Immature natural killer cell (primary cell): ENCODE measurements around the gene RAB14. TPM values are rescaled to one million over a fixed set of nuclear protein-coding genes. Genes with fewer than 3 reads are reported as not detected.

Source experiments
- DNase-seq, 3 donors: peaks; one replicate each; pipeline ENCODE4 v3.0.0; 2022; ENCODE audit warnings: mixed read lengths in 1 of 3
- H3K27ac Mint-ChIP-seq, 6 donors: one replicate each; pipeline ENCODE4 v1.8.0; 2020; ENCODE audit warnings: mixed read lengths in 6 of 6, mild to moderate bottlenecking in 5 of 6, inconsistent platforms in 4 of 6, moderate library complexity in 3 of 6
- H3K27me3 Mint-ChIP-seq, 3 donors: one replicate each; pipeline ENCODE4 v1.8.0; 2020 to 2021; ENCODE audit warnings: low read depth in 3 of 3, mild to moderate bottlenecking in 3 of 3, mixed read lengths in 3 of 3, moderate library complexity in 3 of 3, inconsistent platforms in 1 of 3
- H3K36me3 Mint-ChIP-seq, 3 donors: one replicate each; pipeline ENCODE4 v1.8.0; 2020; ENCODE audit warnings: mixed read lengths in 3 of 3, inconsistent platforms in 2 of 3, mild to moderate bottlenecking in 2 of 3
- H3K4me1 Mint-ChIP-seq, 2 donors: one replicate each; pipeline ENCODE4 v1.8.0; 2020; ENCODE audit warnings: inconsistent platforms in 2 of 2, mild to moderate bottlenecking in 2 of 2, mixed read lengths in 2 of 2, moderate library complexity in 1 of 2
- H3K4me3 Mint-ChIP-seq, 5 donors: one replicate each; pipeline ENCODE4 v1.8.0; 2020; ENCODE audit warnings: mild to moderate bottlenecking in 5 of 5, mixed read lengths in 5 of 5, inconsistent platforms in 3 of 5, moderate library complexity in 3 of 5
- H3K9me3 Mint-ChIP-seq, 6 donors: one replicate each; pipeline ENCODE4 v1.8.0; 2020; ENCODE audit warnings: mild to moderate bottlenecking in 6 of 6, mixed read lengths in 6 of 6, inconsistent platforms in 4 of 6, moderate library complexity in 3 of 6
- polyA plus RNA-seq, 3 donors: library from polyadenylated mRNA; unstranded; fragments of 300-500 nt; fragmentation: Illumina TruSeq; gene quantifications; one replicate each; pipeline ENCODE4 v1.2.3, GENCODE V29; 2021

RAB14 gene
- polyA plus RNA-seq = 10 to 100 TPM; 28.2 to 44.9 (median 36.0) TPM

DNA sequence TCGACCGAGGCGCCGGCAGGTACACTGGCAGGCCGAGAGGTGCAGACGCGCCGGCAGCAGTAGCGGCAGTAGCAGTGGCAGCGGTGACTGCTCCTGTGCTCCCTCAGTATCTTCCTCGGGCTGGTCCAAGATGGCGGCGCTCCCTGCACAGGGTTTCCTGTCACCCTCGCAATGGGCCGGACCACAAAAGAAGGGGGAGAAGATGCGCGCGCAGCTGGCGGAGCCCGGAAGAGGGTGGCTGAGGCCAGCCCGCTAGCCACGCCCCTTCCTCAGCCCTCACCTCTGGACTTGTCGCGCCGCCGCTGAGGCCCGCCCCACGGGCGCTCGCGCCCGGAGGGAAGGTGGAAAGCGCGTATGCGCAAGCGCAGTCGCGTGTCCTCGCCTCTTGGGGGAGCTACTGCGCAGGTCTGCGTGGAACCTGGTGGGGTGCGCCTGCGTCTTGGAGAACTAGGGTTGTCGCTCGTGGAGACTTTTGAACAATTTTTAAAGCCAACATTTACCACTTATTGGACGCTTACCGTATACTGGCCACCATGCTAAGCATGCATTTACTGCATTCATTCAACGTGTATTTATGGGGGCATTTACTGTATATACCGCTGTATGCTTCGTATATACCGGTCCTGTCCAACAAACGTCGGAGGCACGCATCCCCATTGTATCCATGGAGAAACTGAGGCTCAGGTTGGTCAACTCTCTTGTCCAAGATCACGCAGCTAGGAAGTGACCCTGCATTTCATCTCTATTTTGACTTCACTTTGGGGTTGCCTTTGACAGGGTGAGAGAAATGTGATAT is at the start of gene RAB14:
Gene RAB14, minus strand, starts transcription at position 132 of the 796 bp plus-strand sequence. CDS start 8,457 bp downstream, outside the sequence.
- peak within 1 kb of the TSS; percentile 93 to 99 (median 96) for H3K4me3 Mint-ChIP-seq
- H3K27me3 Mint-ChIP-seq = peaks cover 6 to 13% (median 11%) of the 10 kb centered on the region in 3 donors
- H3K27ac Mint-ChIP-seq = peak within 1 kb of the TSS; percentile 92 to 97 (median 94)
- H3K4me1 Mint-ChIP-seq = peaks cover 52 to 53% of the 10 kb centered on the region in 2 donors
- peak; percentile 100 for DNase-seq
- H3K36me3 Mint-ChIP-seq = peaks cover 0 to 4% (median 0%) of the 10 kb centered on the region in 3 donors
- H3K9me3 Mint-ChIP-seq = no peaks in the 10 kb centered on the region

DNA sequence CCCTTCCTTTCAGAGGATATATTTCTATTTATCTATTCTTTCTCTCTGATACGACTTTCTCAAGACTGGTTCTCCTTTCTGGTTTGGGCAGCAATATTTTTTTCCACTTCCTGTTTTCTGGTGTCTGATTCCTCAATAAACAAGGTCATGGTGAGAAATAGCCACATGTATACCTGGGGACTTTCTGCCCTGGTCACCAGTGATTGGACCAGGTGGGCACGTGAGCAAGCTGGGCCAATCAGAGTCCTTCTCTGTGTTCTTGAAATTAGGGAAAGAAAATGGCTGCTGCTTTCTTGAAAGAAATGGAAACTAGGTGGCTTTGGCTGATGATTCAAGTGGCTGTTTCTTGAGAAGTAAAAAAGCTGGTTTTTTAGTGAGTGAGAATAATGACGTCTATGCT is 47.9 kb upstream of the RAB14 start:
- DNase-seq = no peak
- no peaks in the 10 kb centered on the region for H3K9me3 Mint-ChIP-seq
- H3K27me3 Mint-ChIP-seq = peaks cover 0 to 2% (median 0%) of the 10 kb centered on the region in 3 donors
- H3K27ac Mint-ChIP-seq = no peak overlapping the region
- no peak overlapping the region for H3K4me3 Mint-ChIP-seq
- no peaks in the 10 kb centered on the region for H3K4me1 Mint-ChIP-seq
- peaks cover 6 to 21% (median 12%) of the 10 kb centered on the region in 3 donors for H3K36me3 Mint-ChIP-seq

- peaks cover 8 to 23% (median 20%) of the 10 kb centered on the region in 3 donors for H3K36me3 Mint-ChIP-seq
- DNase-seq = no peak
- peaks cover 0 to 2% (median 0%) of the 10 kb centered on the region in 3 donors for H3K27me3 Mint-ChIP-seq
- no peak overlapping the region for H3K4me3 Mint-ChIP-seq
- H3K9me3 Mint-ChIP-seq = peaks cover 0 to 9% (median 4%) of the 10 kb centered on the region in 6 donors
- H3K4me1 Mint-ChIP-seq = no peaks in the 10 kb centered on the region
- no peak overlapping the region for H3K27ac Mint-ChIP-seq
These were observed 45.3 kb upstream of the RAB14 start for GRCh38 chr9:121246821-121247561.

- H3K36me3 Mint-ChIP-seq = peaks cover 16 to 31% (median 28%) of the 10 kb centered on the region in 3 donors
- peaks cover 0 to 2% (median 0%) of the 10 kb centered on the region in 3 donors for H3K27me3 Mint-ChIP-seq
- no peak overlapping the region for H3K4me3 Mint-ChIP-seq
- no peaks in the 10 kb centered on the region for H3K4me1 Mint-ChIP-seq
- peaks cover 0 to 9% (median 4%) of the 10 kb centered on the region in 6 donors for H3K9me3 Mint-ChIP-seq
- DNase-seq = no peak
- H3K27ac Mint-ChIP-seq = no peak overlapping the region
These were observed 41.3 kb upstream of the RAB14 start for GRCh38 chr9:121242959-121243346.

GRCh38 chr9:121242219-121242958 is 40.7 kb upstream of the RAB14 start:
- Mint-ChIP-seq H3K4me1 (no peaks in the 10 kb centered on the region), H3K36me3 (peaks cover 22 to 35% (median 28%) of the 10 kb centered on the region in 3 donors), H3K9me3 (peaks cover 0 to 9% (median 4%) of the 10 kb centered on the region in 6 donors), H3K27ac (no peak overlapping the region), H3K27me3 (peaks cover 0 to 2% (median under 1%) of the 10 kb centered on the region in 3 donors), H3K4me3 (no peak overlapping the region)
- no peak for DNase-seq

DNA sequence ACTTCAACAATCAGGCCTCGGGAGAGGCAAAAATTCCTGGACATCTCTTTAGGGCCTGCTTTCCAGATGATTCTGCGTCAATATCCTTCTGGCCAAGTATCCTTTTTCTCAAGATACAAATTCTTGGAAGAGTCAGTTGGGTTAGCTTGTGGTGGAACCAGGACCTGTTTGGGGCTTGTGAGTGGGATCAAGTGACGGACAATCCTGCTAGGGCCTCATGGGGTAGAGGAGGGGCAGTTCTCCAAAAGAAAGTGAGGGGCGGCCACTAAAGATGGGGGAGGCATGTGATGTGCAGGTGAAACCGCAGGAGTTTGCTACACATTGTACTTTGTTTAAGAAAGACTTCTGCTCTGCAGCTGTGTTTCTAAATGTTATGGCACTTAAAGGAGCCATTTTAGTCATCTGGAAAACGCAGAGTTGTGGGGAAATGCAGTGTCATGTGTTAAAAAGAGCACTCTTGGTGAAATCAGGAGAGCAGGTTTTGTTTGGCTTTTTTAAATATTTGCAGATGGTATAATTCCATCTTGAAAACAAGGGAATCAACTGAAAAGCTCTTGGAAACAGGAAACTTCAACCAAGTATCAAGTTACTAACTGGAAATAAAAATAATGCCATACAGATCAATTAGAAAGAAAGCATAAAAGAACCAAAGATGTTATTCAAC is 38.9 kb upstream of the RAB14 start:
- H3K9me3 Mint-ChIP-seq = peaks cover 0 to 9% (median 4%) of the 10 kb centered on the region in 6 donors
- H3K4me3 Mint-ChIP-seq = no peak overlapping the region
- peaks cover 0 to 2% (median 0%) of the 10 kb centered on the region in 3 donors for H3K27me3 Mint-ChIP-seq
- H3K4me1 Mint-ChIP-seq = no peaks in the 10 kb centered on the region
- H3K27ac Mint-ChIP-seq = no peak overlapping the region
- no peak for DNase-seq
- H3K36me3 Mint-ChIP-seq = peaks cover 22 to 38% (median 32%) of the 10 kb centered on the region in 3 donors

DNA sequence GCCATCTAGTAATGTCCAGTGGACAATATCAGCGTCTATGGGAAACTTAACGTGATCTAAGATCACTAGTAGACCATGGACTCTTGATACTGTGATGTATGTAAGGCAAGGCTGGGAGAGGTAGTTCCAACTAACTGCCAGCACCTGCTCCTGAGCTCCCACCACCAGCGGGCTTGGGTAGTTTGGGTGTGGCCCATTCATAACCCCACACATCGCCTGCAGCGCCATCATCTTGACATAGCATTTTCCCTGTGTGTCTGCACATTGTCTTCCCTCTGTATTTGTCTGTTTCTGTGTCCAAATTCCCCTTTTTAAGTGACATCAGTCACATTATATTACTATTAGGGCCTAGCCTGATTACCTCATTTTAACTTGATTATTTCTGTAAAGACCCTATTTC is 38.2 kb upstream of the RAB14 start:
- Mint-ChIP-seq H3K4me1 (no peaks in the 10 kb centered on the region), H3K27me3 (peaks cover 0 to 2% (median 0%) of the 10 kb centered on the region in 3 donors), H3K27ac (no peak overlapping the region), H3K36me3 (peaks cover 22 to 46% (median 32%) of the 10 kb centered on the region in 3 donors), H3K9me3 (peaks cover 0 to 9% (median 4%) of the 10 kb centered on the region in 6 donors), H3K4me3 (no peak overlapping the region)
- DNase-seq = no peak

DNA sequence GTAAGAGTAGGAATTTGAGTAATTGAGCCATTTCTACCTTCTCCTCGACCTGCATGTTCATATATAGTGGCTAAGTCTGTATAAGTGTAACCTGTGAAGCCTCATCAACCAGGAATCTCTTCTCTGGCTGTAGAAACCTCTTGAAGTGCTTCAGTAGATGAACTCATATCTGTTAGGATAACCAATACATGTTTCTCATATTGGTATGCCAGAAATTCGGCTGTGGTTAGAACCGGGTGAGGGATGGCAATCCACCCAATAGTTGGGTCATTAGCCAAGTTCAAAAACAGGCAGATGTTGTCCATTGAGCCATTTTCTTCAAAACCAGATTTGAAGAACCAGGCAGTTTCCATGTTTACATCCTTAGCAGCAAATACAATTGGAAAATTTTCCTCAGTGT is 37.4 kb upstream of the RAB14 start:
- Mint-ChIP-seq H3K9me3 (peaks cover 0 to 4% (median 3%) of the 10 kb centered on the region in 6 donors), H3K27me3 (peaks cover 0 to 2% (median 0%) of the 10 kb centered on the region in 3 donors), H3K27ac (no peak overlapping the region), H3K4me3 (no peak overlapping the region), H3K36me3 (peaks cover 18 to 51% (median 31%) of the 10 kb centered on the region in 3 donors), H3K4me1 (no peaks in the 10 kb centered on the region)
- DNase-seq = no peak

- peaks cover 0 to 2% (median 0%) of the 10 kb centered on the region in 3 donors for H3K27me3 Mint-ChIP-seq
- no peaks in the 10 kb centered on the region for H3K9me3 Mint-ChIP-seq
- H3K4me1 Mint-ChIP-seq = no peaks in the 10 kb centered on the region
- no peak overlapping the region for H3K27ac Mint-ChIP-seq
- peaks cover 10 to 44% (median 28%) of the 10 kb centered on the region in 3 donors for H3K36me3 Mint-ChIP-seq
- H3K4me3 Mint-ChIP-seq = no peak overlapping the region
- DNase-seq = no peak
These were observed 36.2 kb upstream of the RAB14 start for GRCh38 chr9:121237916-121238315.

GRCh38 chr9:121235512-121235911 is 33.8 kb upstream of the RAB14 start:
- no peak for DNase-seq
- Mint-ChIP-seq H3K36me3 (peaks cover 20 to 43% (median 33%) of the 10 kb centered on the region in 3 donors), H3K27ac (no peak overlapping the region), H3K4me3 (no peak overlapping the region), H3K9me3 (no peaks in the 10 kb centered on the region), H3K27me3 (peaks cover 0 to 2% (median 0%) of the 10 kb centered on the region in 3 donors), H3K4me1 (no peaks in the 10 kb centered on the region)

- Mint-ChIP-seq H3K4me3 (no peak overlapping the region), H3K27me3 (peaks cover 0 to 2% (median 0%) of the 10 kb centered on the region in 3 donors), H3K27ac (no peak overlapping the region), H3K4me1 (no peaks in the 10 kb centered on the region), H3K9me3 (no peaks in the 10 kb centered on the region), H3K36me3 (peaks cover 16 to 39% (median 30%) of the 10 kb centered on the region in 3 donors)
- DNase-seq = no peak
These were observed 33.1 kb upstream of the RAB14 start for GRCh38 chr9:121234832-121235161.

GRCh38 chr9:121233906-121234831 is 32.5 kb upstream of the RAB14 start:
- Mint-ChIP-seq H3K4me3 (no peak overlapping the region), H3K36me3 (peaks cover 16 to 36% (median 26%) of the 10 kb centered on the region in 3 donors), H3K27me3 (peaks cover 0 to 2% (median 0%) of the 10 kb centered on the region in 3 donors), H3K4me1 (no peaks in the 10 kb centered on the region), H3K27ac (no peak overlapping the region), H3K9me3 (no peaks in the 10 kb centered on the region)
- no peak for DNase-seq
